GM12878 (cell line): ENCODE data around the gene UBAC2.

Experiments
- CHD1 ChIP-seq: IDR thresholded peaks from 2 replicates; pipeline ENCODE4 v1.6.1; 2012; ENCODE audit warnings: low read depth, low read length, improper control_type of control experiment
- EP300 ChIP-seq, 2 experiments: fragments of 150-350 bp in 1 of 2; IDR thresholded peaks; 2 replicates each; pipeline ENCODE4 v1.6.1; 2011 to 2012; ENCODE audit warnings: low read depth in 2 of 2, low read length in 2 of 2, borderline replicate concordance in 1 of 2, improper control_type of control experiment in 1 of 2, inconsistent platforms in 1 of 2; ENCODE audit not compliant: control insufficient read depth in 1 of 2
- GABPA ChIP-seq: IDR thresholded peaks from 2 replicates; pipeline ENCODE4 v1.6.1; 2014; ENCODE audit warnings: antibody characterized with exemption, low read depth, mild to moderate bottlenecking, inconsistent platforms
- IRF3 ChIP-seq: fragments of 450-650 bp; IDR thresholded peaks from 2 replicates; pipeline ENCODE4 v1.6.1; 2014; ENCODE audit warnings: mild to moderate bottlenecking
- NR2C2 ChIP-seq: IDR thresholded peaks from 2 replicates; pipeline ENCODE4 v1.6.1; 2011; ENCODE audit warnings: borderline replicate concordance, low read depth; ENCODE audit not compliant: control insufficient read depth, insufficient read length
- POLR2AphosphoS5 ChIP-seq: IDR thresholded peaks from 2 replicates; pipeline ENCODE4 v1.6.1; 2011; ENCODE audit warnings: mild to moderate bottlenecking, low read length, inconsistent platforms
- REST ChIP-seq: IDR thresholded peaks from 2 replicates; pipeline ENCODE4 v1.6.1; 2012; ENCODE audit warnings: mild to moderate bottlenecking, low read depth, low read length
- SREBF2 ChIP-seq: IDR thresholded peaks from 2 replicates; pipeline ENCODE4 v1.6.1; 2012; ENCODE audit warnings: mild to moderate bottlenecking, low read length
- SRF ChIP-seq, 2 experiments: IDR thresholded peaks; 2 replicates each; pipeline ENCODE4 v1.6.1; 2011; ENCODE audit warnings: low read depth in 2 of 2, low read length in 2 of 2, mild to moderate bottlenecking in 1 of 2, moderate library complexity in 1 of 2
- TCF7 ChIP-seq: IDR thresholded peaks from 2 replicates; pipeline ENCODE4 v1.6.1; 2014; ENCODE audit warnings: antibody characterized with exemption, borderline replicate concordance

- TF ChIP-seq IRF3 (no peak), NR2C2 (no peak), TCF7 (no peak), CHD1 (no peak), REST (no peak), EP300 (IDR thresholded peaks at IDR 0.05; ENCODE audit: borderline replicate concordance in 1 of 2, control insufficient read depth in 1 of 2, low read depth in 2 of 2, low read length in 2 of 2) (no peak), SREBF2 (no peak), SRF (IDR thresholded peaks at IDR 0.05; ENCODE audit: low read depth in 2 of 2, low read length in 2 of 2) (no peak), POLR2AphosphoS5 (no peak), GABPA (no peak)
Measured at GRCh38 chr13:99335087-99335486, 134.4 kb downstream of the UBAC2 start.
